ENCODE data around the gene FAM168B.

Gene FAM168B

GRCh38 chr2:131014141-131014540 lies 79.1 kb downstream of the FAM168B start:
- DNase-seq: no peak

GRCh38 chr2:131011486-131011885 lies 81.8 kb downstream of the FAM168B start:
- DNase-seq: no peak

DNA sequence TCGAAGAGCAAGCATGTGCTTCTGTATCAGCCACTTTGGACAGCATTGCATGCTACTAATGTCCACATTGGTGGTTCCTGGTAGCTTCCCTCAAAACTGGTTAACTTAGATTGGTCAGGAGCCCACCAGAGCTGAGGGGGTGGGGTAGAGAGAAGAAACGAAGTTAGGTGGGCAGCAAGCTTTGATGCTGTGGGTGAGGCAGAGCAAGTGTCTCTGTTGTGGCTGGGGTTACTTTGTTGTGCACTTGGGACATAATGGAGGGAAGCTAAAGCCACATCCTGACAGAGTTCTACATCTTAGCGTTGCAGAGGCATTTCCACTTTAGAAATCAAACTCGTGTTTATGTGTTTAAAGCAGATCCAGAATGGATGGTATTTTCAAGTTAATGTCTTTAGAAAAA lies 82.7 kb downstream of the FAM168B start:
- DNase-seq: peak; percentile 9

- DNase-seq: no peak
These were observed 83.4 kb downstream of the FAM168B start for GRCh38 chr2:131009713-131010475.

DNA sequence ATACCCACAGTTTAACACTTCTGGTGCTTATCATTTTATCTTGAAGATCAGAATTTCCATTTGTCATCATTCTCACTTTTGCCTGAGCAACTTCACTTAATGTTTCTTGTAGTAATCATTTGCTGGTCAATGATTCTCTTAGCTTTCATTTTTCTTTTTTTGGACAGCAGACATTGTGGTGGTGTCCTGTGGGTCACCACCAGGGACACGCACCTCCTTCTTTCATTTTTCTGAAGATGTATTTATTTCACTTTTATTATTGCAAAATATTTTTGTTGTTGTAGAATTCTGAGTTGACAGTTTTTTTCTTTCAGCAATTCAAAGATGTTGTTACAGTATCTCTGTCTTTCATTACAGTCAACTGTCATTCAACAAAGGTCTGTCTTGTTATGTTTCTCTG lies 84.3 kb downstream of the FAM168B start:
- no peak for DNase-seq

GRCh38 chr2:131006561-131006960 lies 86.7 kb downstream of the FAM168B start:
- DNase-seq: no peak

- DNase-seq: no peak
These were observed 87.9 kb downstream of the FAM168B start for GRCh38 chr2:131005216-131005935.

DNA sequence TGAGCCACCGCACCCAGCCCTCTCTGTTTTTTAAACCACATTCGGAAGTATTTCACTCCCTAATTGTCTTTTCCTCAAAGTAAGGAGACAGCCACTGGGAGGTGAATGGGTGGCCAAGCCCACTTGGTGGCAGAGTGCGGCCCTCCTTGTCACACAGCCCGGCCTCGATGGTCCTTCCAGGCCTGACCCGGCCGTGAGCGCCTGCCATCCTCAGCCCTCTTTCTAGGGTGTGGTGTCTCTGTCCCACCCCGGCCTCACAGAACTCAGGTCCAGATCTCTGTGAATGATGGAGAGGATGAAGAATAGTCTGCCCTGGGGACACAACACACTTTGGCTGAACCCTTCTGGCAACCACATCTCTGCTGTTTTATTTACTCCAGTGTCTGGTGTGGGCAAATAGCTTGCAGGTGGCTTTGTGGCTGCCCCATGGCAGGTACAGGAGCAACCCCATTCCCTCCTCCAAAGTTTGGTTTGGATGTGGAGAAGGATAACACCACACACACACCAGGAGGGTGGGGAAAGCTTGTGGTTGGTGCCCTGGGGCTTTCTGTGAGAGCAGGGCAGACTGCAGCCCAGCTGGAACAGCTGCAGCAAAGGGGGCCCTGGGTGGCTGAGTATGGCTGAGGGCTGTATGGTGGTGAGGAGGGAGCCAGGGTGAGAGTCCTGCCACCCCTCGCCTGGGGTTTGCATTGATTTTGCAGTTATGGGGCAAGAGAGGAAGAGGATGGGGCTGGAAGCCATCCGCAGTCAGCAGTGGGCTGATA lies 88.6 kb downstream of the FAM168B start:
- no peak for DNase-seq

- DNase-seq: no peak
These were observed 94.7 kb downstream of the FAM168B start for GRCh38 chr2:130998561-130998960.

Measured in CD4-positive, alpha-beta T cell treated with Interleukin-12 subunit alpha and Interleukin-12 subunit beta, for 1 hour (primary cell).